HG03439 (cell line): ENCODE measurements around the gene CACNA2D3.

ENCODE experiments used
- ATAC-seq: cut with Tn5 transposase; IDR thresholded peaks from one replicate; pipeline ENCODE4 v1.9.1; 2021; ENCODE audit warnings: mild to moderate bottlenecking, moderate library complexity; ENCODE audit not compliant: unreplicated experiment

Gene CACNA2D3

DNA sequence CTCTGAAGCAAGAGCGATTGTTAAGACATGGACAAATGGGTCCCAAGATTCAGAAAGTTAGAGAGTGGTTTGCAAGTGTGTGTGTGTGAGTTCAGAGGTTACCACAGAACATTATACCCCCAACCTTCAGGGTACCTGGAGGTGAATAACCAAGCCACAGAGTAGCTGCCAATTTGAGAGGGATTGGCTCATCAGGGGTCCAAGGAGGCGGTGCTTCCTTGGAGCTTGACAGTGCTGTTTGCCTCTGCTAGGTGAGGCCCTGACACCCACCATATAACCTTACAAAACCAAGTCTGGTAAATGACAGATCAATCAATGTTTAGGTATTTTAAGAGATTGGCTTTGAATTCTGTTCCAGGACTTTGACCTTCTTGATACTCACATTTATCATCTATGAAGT lies 769.8 kb downstream of the CACNA2D3 start:
- ATAC-seq, result no peak

DNA sequence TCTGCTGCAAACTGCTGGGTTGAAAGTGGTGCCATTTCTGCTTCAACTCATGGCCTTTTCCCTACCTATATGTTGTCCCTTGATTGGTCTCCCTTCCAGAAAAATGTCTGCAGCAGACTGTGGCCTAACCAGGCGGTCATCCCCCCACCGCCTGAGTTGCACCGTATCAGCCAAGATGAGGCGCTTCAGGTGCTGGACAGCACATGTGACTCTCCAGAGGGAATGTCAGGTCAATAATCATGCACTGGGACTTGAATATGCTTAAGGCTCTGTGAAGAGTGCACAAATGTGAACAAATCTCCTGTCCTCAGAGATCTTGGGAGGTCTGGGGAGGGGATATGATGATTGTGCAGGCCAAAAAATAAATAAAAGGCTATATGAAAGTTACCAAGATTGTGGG lies 773.3 kb downstream of the CACNA2D3 start:
- no peak for ATAC-seq

DNA sequence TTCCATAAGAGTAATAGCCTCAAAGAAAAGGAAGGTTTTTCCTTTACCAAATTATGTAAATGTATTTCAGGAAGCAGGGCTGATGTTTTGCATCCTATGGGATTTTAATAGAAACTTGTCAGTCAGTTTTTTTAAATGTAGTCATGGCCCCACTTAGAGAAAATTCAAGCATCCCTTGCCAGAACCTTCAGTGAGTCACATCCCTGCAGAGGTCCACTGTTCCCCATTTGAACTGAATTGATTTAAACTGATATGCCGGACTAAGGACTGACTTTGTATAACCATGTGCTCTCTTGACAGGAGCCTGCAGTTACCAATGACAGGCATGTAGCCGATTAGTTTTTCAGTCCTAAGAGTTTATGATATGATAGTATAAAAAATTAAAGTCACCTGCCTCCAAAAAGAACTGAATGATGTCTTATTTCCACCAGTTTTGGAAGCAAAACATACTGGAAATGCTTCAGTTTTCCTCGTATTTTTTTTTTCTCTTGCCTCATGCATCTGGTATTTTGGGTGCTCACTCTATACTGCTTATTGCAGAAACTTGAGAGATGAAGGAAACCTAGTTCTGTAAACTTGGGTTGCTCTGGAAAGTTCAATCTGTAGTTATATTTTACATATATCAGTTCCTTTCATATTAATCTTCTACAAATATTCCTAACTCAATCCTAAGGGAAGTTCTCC lies 774.8 kb downstream of the CACNA2D3 start:
- no peak for ATAC-seq

DNA sequence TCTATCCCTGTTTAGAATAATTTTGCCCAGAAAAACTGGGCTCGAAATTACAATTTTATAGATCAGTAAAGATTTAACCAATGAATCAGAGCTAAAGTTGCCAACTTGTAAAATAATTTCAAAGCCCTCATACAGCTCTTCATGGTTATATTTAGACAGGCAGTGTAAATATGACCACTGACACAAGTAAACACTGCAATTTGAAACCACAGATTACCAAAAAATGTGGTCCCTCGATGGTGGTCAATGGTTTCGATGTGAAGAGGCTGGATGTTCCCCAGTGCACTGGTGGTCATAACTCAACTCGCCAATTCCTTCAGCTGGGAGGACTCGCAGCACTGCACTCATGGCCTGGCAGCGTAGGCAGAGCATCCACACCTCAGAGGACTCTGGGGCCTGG lies 776.9 kb downstream of the CACNA2D3 start:
- no peak for ATAC-seq

DNA sequence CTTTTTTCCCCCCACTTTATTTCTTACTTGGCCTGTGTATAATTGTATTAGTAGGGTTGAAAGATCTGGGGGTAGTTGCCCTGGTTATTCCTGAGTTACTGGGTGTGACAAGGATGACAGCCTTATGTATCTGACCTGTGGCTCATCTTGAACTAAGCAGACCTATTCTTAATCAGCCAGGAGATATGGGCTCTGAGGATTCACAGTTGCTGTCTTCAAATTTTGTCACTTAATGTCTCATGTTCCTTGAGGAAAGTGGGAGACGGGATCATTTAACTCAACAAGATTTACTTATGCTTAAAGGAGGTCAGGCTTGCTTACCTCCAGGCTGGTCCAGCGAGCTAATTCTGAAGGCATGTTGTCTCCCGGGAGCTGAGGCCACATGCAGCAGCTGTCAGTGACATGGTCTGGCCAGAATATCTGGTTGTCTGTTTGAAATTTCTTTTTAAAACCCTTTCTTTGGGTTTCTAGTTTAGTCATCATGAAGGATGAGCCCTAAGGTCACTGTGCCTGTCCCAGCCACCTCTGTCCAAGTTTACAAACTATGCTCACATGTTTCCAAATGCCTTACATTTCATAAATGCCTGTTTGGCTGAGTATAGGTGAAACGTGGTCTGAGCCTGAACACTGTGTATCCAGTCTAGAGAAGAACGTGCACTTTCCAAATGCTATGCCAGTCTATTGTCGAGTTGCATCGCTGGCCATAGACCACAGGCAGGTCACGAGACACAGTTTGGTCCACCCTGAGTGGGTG lies 778.7 kb downstream of the CACNA2D3 start:
- ATAC-seq, result no peak

DNA sequence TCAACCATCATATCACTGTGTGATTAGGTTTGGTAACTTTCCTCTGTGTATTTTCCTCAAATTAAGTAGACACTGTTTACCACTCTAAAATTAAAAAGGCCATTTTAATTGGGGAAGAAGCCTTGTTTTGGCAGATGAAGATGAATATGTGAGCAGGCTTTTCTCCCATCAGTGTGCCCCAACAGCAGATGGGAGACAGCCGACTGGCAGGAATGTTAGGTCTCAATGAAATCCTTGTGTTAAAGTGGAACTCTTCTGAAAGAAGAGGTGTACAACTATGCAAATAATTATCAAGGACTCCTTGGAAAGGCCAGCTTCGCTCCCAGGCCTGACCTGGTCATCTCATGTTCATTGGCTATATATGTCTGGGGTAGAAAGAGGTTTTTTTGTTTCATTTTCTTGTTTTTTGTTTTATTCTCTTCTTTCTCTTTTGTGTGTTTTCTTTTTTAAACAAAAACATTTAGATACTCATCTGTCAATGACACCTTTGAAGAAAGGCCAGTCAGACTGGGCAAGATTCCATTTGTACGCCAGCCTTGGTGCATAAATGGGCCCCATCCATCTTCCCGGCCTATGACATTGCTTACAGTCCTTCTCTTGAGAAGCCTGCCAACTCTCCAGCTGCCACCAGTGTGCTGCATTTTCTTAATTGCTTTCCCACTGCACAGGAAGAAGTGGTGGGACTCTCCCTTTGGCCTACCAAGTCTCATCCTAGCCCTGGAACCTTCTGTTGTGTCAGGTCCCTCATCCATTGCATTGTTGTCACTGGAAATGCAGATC lies 779.7 kb downstream of the CACNA2D3 start:
- no peak for ATAC-seq

DNA sequence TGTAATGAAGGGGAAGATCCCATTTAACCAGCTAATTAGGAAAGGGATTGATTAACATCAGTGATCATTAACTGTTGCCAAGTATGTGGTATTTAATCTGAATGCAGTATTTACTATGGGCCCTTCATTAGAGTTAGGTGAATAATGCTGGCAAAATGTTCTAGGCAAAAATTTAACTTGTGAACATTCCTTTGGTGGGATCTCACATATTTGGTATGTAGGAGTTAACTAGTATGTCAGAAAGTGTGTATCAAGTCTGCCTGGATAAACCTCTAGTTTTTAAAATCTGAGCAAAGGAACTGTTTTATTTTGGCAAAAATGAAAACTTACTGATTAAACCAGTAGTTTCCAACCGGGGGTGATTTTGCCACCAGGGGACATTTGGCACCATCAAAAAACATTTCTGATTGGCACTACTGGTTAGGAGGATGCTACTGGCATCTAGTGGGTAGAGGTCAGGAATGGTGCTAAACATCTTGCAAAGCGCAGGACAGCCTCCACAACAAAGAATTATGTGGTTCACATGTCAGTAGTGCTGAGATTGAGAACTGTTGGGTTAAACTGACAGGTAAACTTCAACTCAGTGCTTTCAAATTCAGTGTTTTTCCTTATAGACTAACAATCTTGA lies 783.0 kb downstream of the CACNA2D3 start:
- ATAC-seq, result no peak

DNA sequence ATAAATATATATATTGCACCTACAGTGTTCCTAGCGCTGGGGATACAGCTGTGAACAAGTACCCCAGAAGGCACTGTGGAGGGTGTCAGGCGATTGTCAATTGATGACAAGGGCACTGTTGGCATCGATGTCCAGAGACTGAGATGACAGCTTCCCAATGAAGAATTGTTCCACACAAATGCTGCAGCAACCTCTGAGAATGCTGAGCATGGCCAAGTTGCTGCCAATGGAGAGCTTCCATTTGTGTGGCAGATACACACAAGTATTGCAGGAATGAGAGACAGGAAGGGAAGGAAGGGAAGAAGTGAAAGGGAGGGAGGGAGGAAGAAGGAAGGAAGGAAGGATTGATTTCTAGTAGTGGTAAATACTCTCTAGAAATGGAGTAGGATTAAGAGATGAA lies 783.6 kb downstream of the CACNA2D3 start:
- no peak for ATAC-seq

DNA sequence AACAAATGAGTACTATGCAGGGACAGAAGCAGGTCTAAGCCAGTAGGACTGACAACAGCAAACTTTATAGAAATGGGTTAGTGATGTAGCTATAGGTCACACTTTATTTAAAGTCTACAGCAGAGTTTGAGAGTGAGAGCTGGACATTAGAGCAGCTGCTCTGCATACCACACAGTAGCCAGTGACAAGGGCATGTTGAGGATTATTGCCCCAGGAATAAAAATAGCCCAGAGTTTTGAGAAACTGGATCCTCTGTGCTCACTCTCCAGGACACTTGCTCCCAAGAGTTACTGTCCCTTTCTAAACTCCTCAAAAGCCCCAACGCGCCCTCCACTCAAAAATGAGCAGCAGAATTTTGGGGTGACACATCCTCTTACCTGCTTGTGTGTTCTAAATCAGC lies 784.4 kb downstream of the CACNA2D3 start:
- no peak for ATAC-seq

DNA sequence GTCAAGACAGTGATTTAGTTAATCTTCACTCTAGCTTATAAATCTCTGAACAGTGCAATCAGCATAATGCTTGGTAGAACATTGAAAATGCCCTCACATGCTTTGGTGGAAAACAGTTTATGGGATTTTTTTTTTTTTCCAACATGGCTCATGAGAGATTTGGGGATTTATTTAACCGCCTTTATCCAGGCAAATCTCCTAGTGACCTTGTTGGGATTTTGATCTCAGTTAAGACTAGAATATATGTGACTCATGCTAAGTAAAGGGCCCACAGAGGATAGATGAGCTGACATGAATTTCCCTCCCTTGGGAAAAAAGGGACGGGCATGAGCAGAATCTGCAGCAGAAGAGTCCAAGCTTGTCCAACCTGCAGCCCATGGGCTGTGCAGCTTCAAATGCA lies 786.8 kb downstream of the CACNA2D3 start:
- ATAC-seq, result no peak

DNA sequence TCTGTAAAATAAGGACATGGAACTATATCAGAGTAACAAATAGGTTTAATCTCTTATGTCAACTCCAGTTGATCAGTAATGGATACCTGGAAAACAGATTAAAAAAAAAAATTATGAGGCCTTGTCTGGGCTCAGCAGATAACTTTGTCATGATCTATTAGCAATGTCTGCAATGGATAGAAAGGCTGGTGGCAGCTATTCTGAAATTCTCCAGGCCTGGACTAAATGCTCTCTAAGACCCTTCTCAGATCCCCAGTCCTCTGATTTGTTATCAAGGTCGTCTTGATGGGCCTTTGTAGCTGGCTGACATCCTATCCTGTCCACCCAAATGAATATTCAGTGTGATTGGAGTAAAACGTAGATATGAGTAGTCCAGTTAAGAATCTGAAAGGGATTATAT lies 791.8 kb downstream of the CACNA2D3 start:
- ATAC-seq, result no peak

DNA sequence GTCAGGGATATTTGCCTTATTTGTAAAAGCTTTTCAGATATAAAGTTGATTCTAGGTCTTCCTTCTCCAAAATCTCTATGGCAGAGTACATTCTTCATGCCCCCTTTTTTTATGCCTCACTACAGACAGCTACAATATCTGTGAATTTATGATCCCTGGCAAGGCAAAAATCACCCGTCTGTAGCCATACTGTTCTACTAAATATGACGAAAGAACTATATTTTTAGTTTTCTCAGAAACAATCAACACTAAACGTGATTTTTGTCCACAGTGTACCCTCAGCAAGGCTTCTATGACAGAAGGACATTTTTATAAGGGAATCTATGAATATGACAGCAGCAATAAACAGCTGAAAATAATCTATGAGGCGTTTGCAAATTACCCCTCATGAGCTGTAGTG lies 792.8 kb downstream of the CACNA2D3 start:
- ATAC-seq, result no peak

DNA sequence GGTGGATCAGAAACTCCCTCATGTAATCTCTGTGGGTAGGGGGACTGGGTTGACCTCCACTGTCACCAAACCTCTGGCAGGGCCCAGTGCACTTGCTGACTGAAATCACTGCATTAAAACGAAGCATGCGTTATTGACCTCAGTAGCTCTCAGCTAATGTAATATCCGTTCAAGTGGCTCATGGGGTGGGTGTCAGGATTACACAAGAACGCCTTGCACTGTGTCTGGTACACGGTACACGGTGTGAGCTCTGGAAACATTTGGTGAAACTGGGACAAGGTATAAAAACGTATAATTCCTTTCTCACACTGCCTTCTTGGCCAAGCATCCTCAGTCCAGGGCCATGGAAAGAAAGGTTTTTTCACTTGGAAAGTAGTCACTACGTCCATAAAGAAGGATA lies 793.6 kb downstream of the CACNA2D3 start:
- no peak for ATAC-seq

DNA sequence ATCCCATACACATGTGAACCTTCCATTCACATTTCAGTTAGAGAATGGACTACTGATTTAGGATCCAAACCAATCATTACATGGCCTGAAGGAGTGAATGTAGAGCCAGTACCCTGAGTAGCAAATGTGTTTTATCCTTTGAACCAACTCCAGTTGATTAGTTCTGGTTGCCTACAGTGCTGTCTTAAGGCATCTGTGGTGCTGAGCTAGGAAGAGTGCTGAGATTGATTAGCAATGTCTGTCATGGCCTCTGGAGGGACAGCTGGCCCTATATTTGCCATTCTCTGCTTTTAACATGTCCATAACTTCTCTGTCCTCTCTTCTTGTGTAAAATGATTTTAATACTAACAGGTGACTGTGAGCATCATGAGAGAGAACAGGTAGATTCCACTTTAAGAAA lies 794.4 kb downstream of the CACNA2D3 start:
- ATAC-seq, result no peak

DNA sequence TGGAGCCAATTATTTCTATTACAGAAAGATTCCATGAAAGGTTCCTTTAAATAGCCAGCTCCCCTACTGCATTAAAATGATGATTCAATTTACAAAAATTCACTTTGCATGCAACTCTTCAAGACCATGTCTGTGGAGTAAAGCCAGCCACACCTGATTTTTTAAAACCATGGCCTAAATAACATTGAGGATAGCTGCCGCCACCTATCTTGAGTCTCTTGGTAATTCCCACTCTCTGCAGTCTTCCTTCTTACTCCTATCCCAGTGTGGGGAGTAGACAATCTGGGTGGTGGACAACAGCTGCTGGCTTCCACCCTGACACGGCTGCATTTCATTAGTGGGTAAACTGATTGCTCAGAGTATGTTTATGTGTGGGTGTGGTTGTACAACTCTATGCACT lies 794.8 kb downstream of the CACNA2D3 start:
- no peak for ATAC-seq

DNA sequence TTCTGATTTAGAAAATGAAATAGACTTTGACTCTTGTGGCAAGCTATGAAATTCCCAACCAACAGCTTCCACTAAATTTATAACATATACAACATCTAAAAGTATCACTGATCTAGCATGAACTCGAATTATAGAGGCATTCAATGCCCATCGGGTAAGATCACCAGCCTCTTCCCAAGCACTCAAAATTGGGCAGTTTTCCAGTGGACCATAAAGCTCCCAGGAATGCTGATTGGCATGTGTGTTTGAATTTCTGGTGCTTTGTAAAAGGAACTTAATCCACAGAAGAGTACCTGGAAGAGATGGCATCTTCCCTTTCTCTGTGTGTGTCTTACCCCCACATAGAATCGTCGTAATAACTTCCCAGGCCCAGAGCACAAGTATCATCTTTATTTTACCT lies 795.5 kb downstream of the CACNA2D3 start:
- ATAC-seq, result no peak

DNA sequence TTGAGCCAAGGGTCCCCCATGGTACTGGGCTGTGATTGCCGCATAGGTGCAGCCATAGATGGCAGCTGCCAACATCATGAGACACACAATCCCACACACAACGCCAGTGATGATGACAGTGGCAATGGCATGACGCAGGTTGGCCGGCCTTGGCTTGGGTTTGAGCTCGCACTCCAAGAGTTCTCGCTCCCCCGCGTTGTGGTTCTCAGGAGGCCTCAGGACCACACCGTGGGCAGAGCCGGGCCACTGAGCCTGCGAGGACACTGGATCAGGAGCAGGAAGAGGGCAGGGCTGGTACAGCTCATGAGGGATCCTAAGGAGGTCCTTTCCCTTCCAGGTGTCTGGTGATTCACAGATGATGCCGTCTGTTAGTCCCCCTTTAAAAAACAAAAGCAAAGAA lies 796.2 kb downstream of the CACNA2D3 start:
- no peak for ATAC-seq

DNA sequence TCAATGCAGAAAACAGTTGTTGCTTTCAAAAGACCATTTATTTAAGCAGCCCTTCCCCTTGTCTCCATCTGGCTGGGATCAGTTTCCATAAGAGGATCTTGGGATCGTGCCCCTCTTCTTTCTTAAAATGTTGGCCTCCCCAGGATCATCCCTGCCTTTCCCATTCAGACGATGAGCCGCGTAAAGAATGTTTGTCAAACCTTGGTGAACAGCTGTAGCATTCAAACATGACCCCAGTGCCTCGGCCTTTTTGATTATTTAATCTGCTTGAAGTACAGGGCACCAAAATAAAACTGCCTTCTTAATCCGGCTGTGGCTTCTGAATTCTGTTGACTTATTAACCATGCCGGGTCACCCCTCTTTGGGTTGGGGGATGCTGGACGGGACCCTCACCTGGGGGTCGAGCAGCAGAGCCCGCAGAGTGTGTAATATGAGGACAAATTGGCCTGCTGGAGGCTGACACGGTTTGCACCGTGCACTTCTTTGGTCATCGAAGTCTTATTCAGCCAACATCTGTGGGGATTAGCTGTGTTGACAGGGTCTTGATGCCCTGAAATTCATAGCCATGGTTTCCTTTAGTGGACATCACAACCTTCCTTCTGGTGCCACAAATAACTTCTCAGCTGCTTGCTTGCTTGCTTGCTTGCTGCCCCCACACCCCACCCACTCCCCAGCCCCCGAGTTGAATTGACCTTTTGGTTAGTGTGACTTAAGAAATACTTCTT lies 805.9 kb downstream of the CACNA2D3 start, which contains the start of gene LRTM1:
Gene LRTM1 (minus strand): TSS at position 14 of the 725 bp plus-strand sequence. CDS start 148 bp downstream, outside the sequence.
- no peak for ATAC-seq

DNA sequence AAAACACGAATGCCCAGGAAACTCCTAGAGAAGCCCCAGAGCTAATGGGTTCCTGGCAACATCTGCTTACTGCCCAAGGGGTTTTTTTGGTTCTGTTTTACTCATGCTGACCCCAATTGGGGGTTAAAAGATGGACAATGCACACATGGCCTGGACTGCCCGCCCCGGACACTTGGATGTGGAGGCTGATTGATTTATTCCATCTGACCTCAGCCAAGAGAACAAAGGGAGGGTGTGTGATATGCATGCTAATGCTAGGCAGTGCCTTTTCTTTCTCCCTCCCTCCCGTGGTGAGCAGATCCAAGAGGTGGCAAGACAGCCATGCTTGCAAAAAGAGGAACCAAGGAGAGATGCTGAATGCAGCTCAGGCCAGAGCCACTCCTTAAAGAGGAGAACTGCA lies 808.8 kb downstream of the CACNA2D3 start:
- ATAC-seq, result no peak

DNA sequence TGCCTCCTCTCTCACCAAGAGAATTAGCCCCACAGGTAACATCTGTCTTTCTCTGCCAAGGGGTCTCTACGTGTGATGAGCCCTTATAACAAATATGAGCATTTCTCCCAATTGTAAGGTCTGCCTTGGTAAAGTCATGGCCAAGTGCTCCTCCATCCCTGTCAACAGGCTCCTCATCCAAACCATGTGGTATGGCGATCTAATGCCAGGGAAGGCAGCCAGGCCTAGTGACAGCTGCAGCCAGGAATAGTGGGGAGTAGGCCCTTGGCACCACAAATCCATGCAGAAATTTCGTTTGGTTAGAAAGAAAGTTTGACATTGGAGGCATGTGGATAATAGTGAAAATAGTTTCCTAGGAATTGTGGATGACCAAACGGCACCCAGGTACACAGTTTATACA lies 810.3 kb downstream of the CACNA2D3 start:
- no peak for ATAC-seq

DNA sequence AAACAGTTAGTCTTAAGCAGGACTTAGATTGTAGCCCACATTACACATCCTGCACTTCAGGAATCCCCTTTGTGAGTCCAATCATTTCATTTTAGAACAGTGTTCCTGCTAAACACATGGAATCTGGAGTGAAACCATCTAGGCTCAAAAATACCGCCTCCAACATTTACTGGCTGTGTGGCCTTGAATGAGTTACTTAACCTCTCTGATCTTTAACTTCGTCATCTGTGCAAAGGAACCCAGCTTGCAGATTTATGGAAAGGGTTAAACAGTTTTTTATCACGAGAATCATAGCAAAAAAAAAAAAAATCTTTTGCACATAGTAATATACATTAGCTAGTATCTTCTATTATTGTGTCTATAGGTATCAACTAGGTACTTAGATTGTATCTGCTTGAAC lies 813.5 kb downstream of the CACNA2D3 start:
- no peak for ATAC-seq
